Stimulated activated CD4-positive, alpha-beta T cell treated with anti-CD3 and anti-CD28 coated beads, Interleukin-2, amount 100 ng/mL, for 4 hours (primary cell): ENCODE results near the gene NDE1.
A peak's percentile ranks its signal among the peaks of the same experiment; 100 is the strongest.
"Not testable (repeated sequence)": the region's sequence is repeated elsewhere in the genome, so short reads cannot be mapped to it uniquely, and the experiment has no call there.

Experiments used
- DNase-seq: peaks from one replicate; pipeline ENCODE4 v3.0.0-alpha.2; 2020; ENCODE audit warnings: low read depth

NDE1 gene

DNA sequence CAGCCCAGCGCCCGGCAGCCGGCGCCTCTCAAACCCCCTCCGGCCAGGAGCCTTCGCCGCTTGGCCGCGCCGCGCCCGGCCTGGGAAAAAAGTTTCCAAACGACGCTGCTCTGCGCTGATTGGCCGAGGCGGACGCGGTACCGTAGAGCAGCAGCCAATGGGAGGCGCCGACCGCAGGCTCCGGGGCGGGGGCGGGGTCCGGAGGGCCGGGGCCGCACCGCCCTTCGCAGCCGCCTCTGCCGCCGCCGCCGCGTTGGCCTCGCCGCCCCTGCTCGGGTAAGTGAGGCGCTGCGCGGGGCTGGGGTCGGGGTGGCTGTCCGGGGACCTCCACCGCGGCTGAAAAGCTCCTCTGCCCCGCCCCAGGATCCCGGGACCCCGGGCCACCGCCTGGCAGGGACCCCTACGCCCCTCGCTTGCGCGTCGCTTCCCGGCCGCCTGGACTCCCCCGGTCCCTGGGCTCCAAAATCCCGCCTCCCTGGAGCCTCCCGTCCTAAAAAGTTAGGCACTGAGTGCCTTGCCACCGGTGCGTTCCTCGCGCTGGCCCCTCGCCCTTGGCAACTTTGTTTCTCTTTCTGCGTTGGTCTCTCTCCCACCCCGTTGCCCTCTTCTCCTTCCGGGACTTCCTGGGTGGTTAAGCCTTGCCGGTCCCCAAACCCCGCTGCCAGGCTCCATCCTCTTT, at the start of gene NDE1:
NDE1 (plus strand) TSS at position 227 of the 679 bp plus-strand sequence. CDS start 14,534 bp downstream, outside the sequence.
- DNase-seq = peak; percentile 73

- DNase-seq = no peak
Measured at GRCh38 chr16:15601212-15601879, 48.7 kb upstream of the NDE1 start.

GRCh38 chr16:15602285-15603044, 47.6 kb upstream of the NDE1 start:
- no peak for DNase-seq

DNA sequence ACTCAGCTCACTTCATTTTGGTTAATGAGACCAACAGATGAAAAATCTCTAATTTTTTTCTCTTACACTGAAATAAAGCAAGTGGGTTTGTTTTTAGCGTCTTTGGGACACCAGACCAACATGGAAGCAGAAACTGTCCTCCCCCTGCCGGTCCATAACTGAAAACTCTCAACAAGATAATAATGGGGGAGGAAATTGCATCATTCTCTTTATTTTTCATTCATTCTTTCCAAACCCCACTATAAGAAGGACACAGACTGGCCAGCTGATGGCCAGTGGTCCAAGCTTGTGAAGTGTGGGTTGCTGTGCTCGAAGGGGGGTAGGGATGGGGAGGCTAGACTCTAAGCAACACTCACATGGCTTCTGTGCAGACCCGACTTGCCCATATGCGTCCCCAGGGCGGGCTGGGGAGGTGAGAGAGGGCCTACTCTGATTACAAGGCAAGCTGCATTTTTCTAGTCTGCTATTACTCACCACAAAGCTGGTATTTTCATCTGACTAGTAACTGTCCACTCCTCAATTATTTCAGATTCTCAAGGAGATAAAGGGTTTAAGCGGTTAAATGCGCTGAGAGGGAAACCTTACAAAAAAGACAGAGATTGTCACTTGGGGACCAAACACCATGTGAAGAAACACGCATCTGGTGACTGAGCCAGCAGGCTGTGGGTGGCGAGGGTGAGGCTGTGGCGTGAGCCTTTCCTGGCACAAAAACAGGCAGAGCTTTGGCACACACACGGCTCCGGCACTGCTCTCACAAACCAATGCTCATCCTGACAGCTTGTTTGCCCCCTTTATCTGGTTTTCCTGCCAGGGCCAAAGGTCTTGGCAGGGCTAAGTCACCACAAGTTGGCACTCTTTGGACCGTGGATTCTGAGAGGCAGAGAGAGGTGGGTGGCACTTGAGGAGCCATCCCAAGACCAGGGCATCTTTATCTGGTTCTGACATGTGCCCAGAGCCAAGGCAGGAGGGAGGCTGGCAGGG, 45.3 kb upstream of the NDE1 start:
- no peak for DNase-seq

DNA sequence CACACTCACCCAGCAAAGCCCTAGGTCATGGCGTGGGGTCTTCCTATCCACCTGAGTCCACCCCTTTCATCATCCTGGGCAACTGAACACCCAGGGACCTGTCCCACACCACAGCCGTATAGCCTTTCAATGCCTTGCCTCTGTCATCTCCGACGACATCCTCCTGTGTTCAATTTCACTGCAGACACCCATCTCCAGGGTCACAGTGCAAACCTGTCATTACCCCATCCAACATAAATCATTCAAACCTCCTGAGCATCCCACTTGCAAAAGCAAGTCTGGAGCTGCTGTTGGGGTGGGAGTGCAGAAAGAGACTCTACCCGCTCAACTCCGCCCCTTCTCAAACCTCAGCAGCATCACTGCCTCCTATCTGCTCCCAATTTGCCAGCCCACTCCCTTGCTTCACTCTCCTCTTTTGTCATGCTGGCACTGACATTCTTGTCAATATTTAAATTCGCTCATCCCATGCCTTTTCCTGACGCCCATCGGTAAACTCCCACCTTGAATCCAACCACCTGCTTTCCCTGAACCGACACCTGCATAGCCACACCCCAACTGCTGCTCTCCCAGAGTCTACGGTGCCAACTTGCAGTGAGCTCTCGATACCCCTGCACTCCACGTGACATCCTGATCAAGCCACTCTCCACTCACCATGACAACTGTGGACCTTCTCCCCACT, 44.1 kb upstream of the NDE1 start:
- DNase-seq = no peak

DNA sequence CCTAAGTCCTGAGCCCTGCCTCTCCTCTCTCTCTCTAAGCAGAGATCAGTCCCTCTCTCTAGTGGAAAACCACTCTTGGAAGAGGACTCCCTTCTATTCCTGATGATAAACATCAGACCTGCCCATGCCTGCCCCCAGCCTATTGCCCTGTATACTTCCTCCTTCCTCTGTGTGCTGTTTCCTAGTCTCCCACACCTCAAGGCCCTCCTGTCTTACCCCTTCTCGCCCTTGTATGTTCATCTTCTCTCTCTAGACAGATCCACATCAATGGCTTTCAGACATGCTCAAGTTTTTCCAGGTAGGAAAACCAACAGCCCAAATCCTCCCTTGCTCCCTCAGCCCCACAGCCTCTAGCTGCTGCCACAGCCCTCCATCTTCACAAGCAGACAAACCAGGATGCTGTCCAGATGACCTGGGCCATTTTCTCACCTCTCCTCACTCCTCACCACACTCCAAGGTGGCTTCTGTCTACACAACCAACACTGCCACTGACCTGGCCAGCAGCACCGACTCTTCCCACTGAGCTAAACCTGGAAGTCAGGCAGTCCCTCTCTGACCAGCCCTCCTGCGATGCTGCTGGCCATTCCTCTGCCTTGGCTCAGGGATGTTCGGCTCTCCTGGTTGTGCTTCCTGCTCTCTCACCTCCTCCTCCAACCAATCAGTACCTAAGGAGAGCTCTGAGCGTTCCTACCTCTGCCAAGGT, 43.4 kb upstream of the NDE1 start:
- DNase-seq = no peak

GRCh38 chr16:15607221-15607699, 42.8 kb upstream of the NDE1 start:
- not testable (repeated sequence) for DNase-seq

- no peak for DNase-seq
Measured at GRCh38 chr16:15607700-15608396, 42.2 kb upstream of the NDE1 start.

DNA sequence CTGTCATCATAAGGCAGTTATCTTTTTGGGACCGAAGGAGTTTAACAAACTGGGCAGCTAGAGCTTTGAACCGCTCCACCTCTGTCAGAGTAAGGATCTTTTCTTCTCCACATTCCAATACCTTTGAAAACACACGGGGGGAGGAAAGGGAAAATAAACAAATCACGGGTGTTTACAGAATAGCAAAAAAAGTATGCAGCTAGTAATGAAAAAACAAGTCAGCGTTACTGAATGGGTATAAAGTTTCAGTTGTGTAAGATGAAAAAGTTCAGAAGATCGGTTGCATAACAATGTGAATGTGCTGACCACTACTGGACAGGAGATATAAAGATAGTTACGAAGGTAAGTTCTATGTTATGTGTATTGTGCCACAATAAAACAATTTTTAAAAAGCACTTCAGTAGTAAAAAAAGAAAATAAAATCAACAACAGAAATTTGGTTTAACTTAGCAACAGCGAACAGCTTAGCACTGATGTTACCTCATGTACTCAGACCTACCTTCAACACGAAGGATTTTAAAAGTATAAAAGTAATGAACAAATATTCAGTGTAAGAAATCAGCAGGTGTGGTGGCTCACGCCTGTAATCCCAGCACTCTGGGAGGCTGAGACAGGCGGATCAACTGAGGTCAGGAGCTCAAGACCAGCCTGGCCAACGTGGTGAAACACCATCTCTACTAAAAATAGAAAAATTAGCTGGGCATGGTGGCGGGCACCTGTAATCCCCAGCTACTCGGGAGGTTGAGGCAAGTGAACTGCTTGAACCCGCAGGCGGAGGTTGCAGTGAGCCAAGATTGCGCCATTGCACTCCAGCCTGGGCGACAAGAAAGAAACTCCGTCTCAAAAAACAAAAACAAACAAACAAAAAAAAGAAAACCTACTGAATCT, 41.4 kb upstream of the NDE1 start:
- no peak for DNase-seq

GRCh38 chr16:15609286-15609649, 40.8 kb upstream of the NDE1 start:
- DNase-seq = no peak

DNA sequence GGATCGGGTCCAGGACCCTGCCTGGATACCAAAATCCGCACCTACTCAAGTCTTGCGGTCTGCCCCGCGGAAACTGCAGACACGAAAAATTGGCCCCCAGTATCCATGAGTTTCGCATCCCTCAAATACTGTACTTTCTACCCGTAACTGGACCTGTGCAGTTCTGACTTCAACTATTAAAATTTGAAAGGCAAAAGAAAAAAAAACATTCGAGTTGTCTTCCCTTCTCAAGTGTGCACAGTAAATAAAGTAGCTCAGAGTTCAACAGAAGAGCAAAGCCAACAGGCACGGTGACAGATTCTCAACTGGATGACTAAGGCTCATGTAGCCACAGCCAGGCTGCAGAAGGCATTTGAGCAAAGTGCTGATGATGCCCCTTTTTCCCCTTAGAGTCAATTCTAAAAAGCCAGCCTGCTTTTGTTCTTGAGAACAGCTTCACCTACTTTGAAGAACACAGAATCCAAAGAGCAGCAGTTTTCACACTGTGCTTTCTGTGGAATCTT, 39.6 kb upstream of the NDE1 start:
- DNase-seq = no peak

DNA sequence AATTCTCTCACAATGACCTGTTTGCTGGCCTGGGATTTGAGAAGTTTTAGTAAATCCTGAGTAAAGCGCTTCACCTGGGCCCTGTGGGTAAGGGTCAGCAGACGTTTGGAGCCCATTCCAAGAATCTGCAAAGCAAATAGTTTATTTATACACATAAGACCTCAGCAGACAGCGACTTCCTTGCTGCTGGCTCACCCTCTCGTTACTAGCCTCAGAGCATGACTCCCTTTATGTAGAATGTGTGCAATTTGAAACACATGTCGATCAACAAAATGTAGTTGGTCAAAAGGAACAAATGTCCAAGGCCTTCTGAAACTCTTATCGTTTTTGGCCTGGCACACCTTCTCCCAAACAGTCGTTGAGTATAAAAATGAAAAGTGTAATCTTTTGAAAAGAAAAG, 38.4 kb upstream of the NDE1 start:
- no peak for DNase-seq

GRCh38 chr16:15613676-15614075, 36.4 kb upstream of the NDE1 start:
- no peak for DNase-seq

- DNase-seq = no peak
Measured at GRCh38 chr16:15616012-15616411, 34.0 kb upstream of the NDE1 start.

DNA sequence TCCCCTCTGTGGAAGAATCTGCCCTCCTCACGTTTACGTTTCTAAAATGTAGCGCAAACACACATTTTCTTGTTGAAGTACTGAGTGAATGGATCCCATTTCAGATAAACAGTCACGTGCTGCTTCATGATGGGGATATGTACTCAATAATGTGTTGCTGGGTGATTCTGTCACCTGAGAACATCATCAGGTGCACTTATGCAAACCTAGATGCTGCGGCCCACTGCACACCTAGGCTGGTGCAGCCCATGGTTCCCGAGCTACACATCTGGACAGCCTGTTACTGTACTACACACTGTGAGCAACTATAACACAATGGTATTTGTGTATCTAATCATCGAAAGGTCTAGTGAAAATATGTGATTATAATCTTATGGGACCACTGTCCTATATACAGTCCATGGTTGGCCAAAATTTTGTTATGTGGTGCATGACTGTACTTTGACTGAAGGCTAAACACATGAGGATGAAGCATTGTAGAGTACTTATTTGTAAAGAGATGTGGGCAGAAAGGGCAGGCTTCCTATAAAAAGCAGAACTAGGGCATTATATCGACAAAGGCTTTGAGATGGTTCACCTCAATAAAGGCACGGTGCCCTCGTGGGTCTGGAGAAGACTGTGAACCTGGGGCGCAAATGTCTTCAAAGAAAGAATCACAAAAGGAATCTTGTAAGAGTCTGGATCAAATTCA, 33.4 kb upstream of the NDE1 start:
- no peak for DNase-seq

GRCh38 chr16:15617901-15618300, 32.1 kb upstream of the NDE1 start:
- no peak for DNase-seq

GRCh38 chr16:15618392-15618791, 31.7 kb upstream of the NDE1 start:
- DNase-seq = no peak

DNA sequence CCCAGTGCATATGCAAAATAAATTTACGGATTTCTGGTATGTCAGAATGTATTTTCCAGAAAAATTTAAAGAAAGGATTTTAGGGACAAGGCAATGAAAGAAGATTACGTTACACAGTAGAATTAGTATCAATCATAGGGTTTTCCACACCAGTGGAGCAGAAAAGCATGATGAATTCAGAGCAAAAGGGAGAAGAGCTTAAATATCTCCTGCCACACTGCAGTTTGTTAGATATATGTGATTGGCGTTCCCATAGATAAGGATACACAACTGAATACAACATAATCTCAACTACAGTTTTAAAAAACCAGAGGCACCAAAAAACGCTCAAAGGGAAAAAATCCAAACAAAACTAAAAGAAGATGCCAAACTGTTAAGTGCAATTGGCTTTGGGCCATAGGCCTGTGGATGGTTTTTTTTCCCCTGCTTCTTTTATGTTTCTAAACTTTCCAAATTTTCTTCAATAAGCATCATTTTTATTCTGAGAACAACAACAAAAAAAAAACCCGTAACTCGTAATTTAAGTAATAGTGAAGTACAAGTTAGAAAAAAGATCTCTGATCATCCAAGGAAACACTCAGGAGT, 29.3 kb upstream of the NDE1 start:
- no peak for DNase-seq
